Stimulated activated CD8-positive, alpha-beta memory T cell treated with anti-CD3 and anti-CD28 coated beads, Interleukin-15, amount 100 ng/mL, for 1 hour (primary cell): Measurements from ENCODE around the gene DNAH11.
"Not testable (repeated sequence)": the region's sequence is repeated elsewhere in the genome, so short reads cannot be mapped to it uniquely, and the experiment has no call there.

Experiments used
- DNase-seq: peaks from one replicate; pipeline ENCODE4 v3.0.0-alpha.2; 2020; ENCODE audit warnings: low read depth

DNAH11 gene

DNA sequence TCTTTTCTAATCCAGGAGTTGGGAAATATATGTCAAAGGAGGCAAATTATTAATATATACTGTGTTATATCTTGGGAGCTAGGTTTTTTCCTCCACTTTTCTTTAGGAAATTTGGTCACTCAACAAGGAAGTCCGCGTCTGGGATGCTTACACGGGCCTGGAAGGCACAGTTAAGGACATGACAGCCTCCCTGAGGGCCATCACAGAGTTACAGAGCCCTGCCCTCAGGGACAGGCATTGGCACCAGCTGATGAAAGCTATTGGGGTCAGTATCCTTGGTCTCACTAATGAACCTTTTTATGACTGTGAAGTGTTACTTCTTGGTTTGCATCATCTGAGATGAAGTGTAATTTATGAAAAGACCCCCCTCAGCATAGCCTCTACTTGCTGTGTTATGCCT is 74.7 kb downstream of the DNAH11 start:
- DNase-seq: no peak

GRCh38 chr7:21617916-21618390 is 75.1 kb downstream of the DNAH11 start:
- no peak for DNase-seq

DNA sequence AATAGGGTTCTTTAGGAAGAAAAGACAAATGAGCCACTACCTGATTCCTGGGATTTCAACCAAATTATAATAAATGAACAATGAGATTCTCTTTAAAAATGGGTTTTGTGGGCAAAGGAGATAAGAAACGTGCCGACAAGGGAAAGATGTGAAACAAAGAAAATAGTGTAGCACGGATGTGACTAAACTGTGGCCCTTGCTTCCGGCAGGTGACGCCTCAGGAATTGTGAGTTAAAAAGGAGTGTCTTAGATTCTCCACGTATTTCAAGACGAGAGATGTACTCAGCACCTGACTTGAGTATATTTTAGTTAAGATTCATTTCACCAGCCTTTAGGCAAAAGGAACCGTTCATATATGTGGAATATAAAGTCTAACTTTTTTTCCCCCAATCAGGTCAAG is 75.9 kb downstream of the DNAH11 start:
- no peak for DNase-seq

DNA sequence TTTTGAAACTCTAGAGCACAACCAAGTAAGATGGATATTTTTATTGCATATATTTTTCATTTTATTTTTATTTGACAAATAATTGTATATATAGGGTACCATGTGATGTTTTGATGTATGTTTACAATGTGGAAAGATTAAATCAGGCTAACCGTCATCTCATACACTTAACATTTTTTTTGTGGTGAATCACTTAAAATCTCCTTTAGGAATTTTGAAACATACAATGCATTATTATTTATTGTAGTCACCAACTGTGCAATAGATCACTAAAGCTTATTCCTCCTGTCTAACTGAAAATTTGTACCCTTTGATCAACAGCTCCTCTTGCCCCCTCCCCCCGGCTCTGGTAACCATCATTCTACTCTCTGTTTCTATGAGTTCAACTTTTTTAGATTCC is 77.2 kb downstream of the DNAH11 start:
- no peak for DNase-seq

DNA sequence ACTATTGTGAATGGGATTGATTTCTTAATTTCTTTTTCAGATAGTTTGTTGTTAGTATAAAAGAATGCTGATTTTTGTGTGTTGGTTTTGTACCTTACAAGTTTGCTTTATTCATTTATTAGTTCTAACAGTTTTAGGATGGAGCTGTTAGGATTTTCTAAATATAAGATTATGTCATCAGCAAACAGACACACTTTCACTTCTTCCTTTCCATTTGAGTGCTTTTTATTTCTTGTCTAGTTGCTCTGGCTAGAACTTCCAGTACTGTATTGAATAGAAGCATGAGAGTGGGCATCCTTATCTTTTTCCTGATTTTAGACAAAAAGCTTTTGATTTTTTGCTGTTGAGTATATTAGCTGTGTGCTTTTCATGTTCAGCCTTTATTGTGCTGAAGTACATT is 81.5 kb downstream of the DNAH11 start:
- DNase-seq: no peak

- DNase-seq: no peak
Observed at GRCh38 chr7:21636694-21637093, 93.9 kb downstream of the DNAH11 start.

GRCh38 chr7:21639206-21639868 is 96.5 kb downstream of the DNAH11 start:
- DNase-seq: no peak

GRCh38 chr7:21640105-21640504 is 97.3 kb downstream of the DNAH11 start:
- DNase-seq: no peak

DNA sequence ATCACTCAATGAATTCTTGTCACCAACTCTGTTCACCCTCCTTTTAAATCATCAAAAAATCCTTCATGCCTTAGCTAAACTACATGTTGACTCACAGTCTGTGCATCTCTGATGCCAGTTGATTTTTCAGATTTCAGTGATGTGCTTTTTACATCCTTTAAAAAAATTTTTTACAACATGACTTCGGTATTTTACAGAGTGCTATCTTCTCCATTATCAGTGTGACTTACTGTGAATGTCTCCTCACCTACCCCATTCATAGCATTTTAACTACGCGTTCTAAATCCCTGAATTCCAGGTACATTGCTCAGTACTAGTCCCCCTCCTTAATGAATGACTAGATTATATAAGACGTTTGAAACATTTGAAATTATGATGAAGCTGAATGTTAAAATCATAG is 98.7 kb downstream of the DNAH11 start:
- no peak for DNase-seq

DNA sequence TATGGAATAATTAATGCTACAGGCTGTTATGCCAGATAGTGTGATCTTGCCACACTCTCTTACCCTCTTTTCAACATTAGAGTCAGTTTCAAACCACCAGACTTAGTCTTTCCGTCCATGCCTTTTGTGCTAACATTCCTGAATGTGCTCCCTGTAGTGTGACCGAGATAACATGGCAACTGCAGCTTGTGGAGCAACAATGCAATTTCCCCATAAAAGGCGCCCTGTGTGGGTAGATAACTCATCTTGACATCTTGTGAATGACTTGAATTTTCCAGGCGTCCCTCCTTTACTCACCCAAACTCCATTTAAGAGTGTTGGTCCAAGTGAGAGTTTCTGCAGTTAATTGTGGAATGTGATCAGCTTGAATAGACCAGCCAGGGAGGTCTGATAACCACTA is 99.6 kb downstream of the DNAH11 start:
- no peak for DNase-seq

- DNase-seq: no peak
Observed at GRCh38 chr7:21651697-21652096, 108.9 kb downstream of the DNAH11 start.

DNA sequence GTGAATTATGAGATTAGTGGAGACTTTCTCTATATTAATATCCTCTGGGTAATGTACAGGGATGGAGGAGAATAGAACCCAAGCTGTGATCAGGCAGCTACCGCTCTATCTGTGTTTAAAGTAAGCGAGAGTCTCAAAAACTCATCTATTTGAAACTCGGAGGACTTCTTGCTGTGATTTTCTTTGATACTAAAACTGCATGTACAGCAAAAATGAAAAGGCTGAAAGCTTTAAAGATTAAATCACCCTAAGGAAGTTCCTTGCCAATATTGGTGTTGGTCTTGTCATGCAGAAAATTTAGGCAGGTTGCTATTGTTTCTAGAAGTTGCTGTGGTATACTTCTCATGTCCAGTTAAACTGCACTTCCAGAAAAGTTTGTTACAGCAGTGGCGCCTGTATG is 110.8 kb downstream of the DNAH11 start:
- DNase-seq: no peak

- no peak for DNase-seq
Observed at GRCh38 chr7:21656081-21656480, 113.2 kb downstream of the DNAH11 start.

DNA sequence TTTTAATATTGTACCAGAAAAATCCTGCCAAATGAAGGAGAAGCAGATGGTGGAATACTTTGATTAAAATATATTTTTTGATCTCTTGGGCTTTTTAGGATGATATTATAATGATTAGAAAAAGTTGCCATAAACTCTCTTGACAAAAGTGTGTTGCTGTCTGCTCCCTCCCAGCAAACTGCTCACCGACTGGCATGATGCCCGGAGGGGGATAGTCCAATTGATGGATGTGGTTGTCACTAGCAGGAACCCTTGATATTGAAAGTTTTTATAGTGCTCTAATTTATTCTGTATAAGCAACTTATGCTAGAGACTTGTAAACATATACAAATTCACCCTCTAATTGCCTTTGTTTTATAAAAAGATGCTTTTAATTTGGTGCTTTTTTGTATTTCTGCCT is 114.0 kb downstream of the DNAH11 start:
- no peak for DNase-seq

GRCh38 chr7:21670496-21670895 is 127.7 kb downstream of the DNAH11 start:
- DNase-seq: no peak

DNA sequence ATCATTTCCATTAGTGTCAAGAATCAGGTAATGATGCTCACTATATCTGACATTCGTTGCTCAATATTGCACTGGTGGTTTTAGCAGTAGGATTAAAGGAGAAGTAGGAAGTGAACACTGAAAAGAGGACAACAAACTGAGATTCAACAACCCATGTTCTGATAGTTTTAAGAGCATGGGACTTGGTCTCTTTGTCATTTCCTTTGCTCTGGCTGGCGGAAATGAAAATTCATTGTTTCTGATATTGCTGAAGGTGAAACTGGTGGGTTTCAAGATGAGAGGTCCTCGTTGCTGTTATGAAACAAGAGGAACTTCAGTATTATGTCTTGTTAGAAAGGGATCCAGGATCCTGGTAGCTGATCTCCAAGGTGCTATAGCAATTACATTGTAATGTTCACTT is 129.0 kb downstream of the DNAH11 start:
- no peak for DNase-seq

GRCh38 chr7:21675255-21675654 is 132.4 kb downstream of the DNAH11 start:
- no peak for DNase-seq

DNA sequence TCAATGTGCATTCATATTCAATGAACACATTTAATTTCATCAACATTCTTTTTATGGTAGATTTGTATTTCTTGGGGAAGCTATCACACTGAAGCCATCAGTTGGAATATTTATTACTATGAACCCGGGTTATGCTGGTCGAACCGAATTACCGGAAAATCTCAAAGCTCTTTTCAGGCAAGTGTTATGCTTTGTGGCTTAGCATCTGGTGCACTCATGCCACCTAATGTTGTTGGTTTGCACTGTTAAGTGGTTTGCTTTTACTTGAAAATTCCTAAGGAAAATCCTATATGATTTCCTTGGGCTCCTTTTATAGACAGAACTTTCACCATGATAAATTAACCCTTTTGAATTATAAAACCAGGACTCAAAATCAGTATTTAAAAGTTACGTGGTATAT is 147.9 kb downstream of the DNAH11 start:
- DNase-seq: no peak

DNA sequence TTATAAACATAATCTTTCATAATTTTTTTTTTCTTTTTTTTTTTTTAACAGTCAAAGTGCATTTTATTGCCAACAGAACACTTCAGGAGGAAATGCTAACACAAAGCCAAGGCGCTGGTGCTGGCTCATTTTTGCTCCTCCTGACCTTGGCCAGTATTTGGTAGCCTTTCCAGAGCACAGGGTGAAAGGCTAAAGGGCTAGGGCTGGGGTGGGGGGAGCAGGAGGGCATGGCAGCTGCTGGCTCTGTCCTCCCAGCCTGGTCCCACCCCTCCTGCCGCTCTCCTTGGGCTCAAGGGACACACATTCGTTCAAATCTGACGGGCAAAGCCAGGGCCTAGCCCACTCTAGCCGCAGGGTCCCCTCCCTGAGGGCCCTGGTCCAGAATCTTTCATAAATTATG is 148.3 kb downstream of the DNAH11 start:
- not testable (repeated sequence) for DNase-seq

DNA sequence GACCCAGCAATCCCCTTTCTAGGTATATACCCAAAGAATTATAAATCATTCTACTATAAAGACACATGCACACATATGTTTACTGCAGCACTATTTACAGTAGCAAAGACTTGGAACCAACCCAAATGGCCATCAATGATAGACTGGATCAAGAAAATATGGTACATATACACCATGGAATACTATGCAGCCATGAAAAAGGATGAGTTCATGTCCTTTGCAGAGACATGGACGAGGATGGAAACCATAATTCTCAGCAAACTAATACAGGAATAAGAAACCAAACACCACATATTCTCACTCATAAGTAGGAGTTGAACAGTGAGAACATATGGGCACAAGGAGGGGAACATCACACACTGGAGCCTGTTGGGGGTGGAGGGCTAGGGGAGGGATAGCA is 157.7 kb downstream of the DNAH11 start:
- not testable (repeated sequence) for DNase-seq

- no peak for DNase-seq
Observed at GRCh38 chr7:21702303-21702702, 159.5 kb downstream of the DNAH11 start.

- no peak for DNase-seq
Observed at GRCh38 chr7:21704359-21704758, 161.5 kb downstream of the DNAH11 start.

DNA sequence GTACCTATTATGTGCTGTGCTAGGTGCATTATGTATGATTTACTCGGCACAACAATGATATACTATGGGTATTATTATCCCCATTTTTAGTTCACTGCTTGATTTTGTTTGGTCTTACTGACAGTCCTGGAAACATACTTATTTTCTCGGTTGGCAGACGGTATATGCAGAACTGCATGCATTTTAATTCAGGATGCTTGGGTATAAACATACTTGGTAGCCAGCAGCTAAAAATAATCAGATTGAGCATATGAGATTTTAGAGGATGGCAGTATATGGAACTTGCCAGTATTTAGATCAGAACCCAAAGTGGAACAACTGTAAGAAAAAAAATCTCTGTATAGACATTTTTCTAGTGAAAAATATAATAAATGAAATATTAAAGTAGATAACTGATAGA is 163.3 kb downstream of the DNAH11 start:
- no peak for DNase-seq

GRCh38 chr7:21707566-21707965 is 164.7 kb downstream of the DNAH11 start:
- DNase-seq: no peak

GRCh38 chr7:21708096-21708495 is 165.3 kb downstream of the DNAH11 start:
- no peak for DNase-seq
